Esophagus (tissue), 2 donors: ENCODE results near the gene ATP8A1. TPM values are rescaled to one million over a fixed set of nuclear protein-coding genes. Genes with fewer than 3 reads are reported as not detected.

ENCODE experiments used
- H3K27ac ChIP-seq, 2 donors: one replicate each; pipeline ENCODE4 v1.5.1; 2013; ENCODE audit warnings: low read depth in 2 of 2, mild to moderate bottlenecking in 2 of 2, inconsistent platforms in 1 of 2, low read length in 1 of 2, moderate library complexity in 1 of 2
- H3K27me3 ChIP-seq, 2 donors: one replicate each; pipeline ENCODE4 v1.6.1; 2013; ENCODE audit warnings: low read length in 2 of 2, control low read depth in 1 of 2, mild to moderate bottlenecking in 1 of 2; ENCODE audit not compliant: insufficient read depth in 2 of 2, control insufficient read depth in 1 of 2
- H3K36me3 ChIP-seq, 2 donors: one replicate each; pipeline ENCODE4 v1.6.1; 2013; ENCODE audit warnings: low read length in 1 of 2; ENCODE audit not compliant: control insufficient read depth in 2 of 2, insufficient read depth in 2 of 2
- H3K4me1 ChIP-seq, 2 donors: one replicate each; pipeline ENCODE4 v1.6.1; 2013; ENCODE audit warnings: low read length in 1 of 2; ENCODE audit not compliant: control insufficient read depth in 2 of 2, insufficient read depth in 2 of 2
- H3K4me3 ChIP-seq, 2 donors: one replicate each; pipeline ENCODE4 v1.5.1; 2013; ENCODE audit warnings: low read length in 2 of 2, mild to moderate bottlenecking in 2 of 2, low read depth in 1 of 2, moderate library complexity in 1 of 2
- H3K9me3 ChIP-seq, 2 donors: one replicate each; pipeline ENCODE4 v1.6.1; 2013; ENCODE audit warnings: mild to moderate bottlenecking in 2 of 2, low read depth in 1 of 2, low read length in 1 of 2, moderate library complexity in 1 of 2; ENCODE audit not compliant: control insufficient read depth in 2 of 2, insufficient read depth in 1 of 2
- WGBS, 2 donors: extraction: QIAGEN DNeasy Blood & Tissue Kit; methylation state at CpG; one replicate each; pipeline ENCODE4 v1.1.7; 2013; 5-methylcytosine and 5-hydroxymethylcytosine counted together
- polyA plus RNA-seq, 2 donors: library from polyadenylated mRNA; stranded (reverse); fragments of 200-250 nt; gene quantifications; one replicate each; pipeline ENCODE4 v1.2.3, GENCODE V29; 2013
- donor health status: healthy with polysubstance abuse.
- donor health status: Bipolar disorder and iron deficiency.

Gene ATP8A1
- polyA plus RNA-seq, 2 donors = 1.2 to 2.5 TPM

GRCh38 chr4:42364266-42365053 is 292.4 kb downstream of the ATP8A1 start:
- H3K27me3 ChIP-seq = no peaks in the 10 kb centered on the region
- H3K4me3 ChIP-seq = no peak overlapping the region
- H3K9me3 ChIP-seq = no peaks in the 10 kb centered on the region
- no peaks in the 10 kb centered on the region for H3K36me3 ChIP-seq
- H3K4me1 ChIP-seq = no peaks in the 10 kb centered on the region
- no peak overlapping the region for H3K27ac ChIP-seq

GRCh38 chr4:42363614-42364013 is 293.3 kb downstream of the ATP8A1 start:
- Histone ChIP-seq H3K36me3 (no peaks in the 10 kb centered on the region), H3K27ac (no peak overlapping the region), H3K4me3 (no peak overlapping the region), H3K4me1 (no peaks in the 10 kb centered on the region), H3K9me3 (no peaks in the 10 kb centered on the region), H3K27me3 (no peaks in the 10 kb centered on the region)
- 86 to 87% methylated on average over 3 of the region's 3 CpGs for WGBS, 2 donors

GRCh38 chr4:42362591-42362990 is 294.3 kb downstream of the ATP8A1 start:
- Histone ChIP-seq H3K4me3 (no peak overlapping the region), H3K27ac (no peak overlapping the region), H3K4me1 (no peaks in the 10 kb centered on the region), H3K36me3 (no peaks in the 10 kb centered on the region), H3K9me3 (no peaks in the 10 kb centered on the region), H3K27me3 (no peaks in the 10 kb centered on the region)
- 72 to 74% methylated on average over 3 of the region's 3 CpGs for WGBS, 2 donors

- Histone ChIP-seq H3K4me3 (no peak overlapping the region), H3K27ac (no peak overlapping the region), H3K4me1 (no peaks in the 10 kb centered on the region), H3K36me3 (no peaks in the 10 kb centered on the region), H3K27me3 (no peaks in the 10 kb centered on the region), H3K9me3 (no peaks in the 10 kb centered on the region)
- 78 to 86% methylated on average over 8 of the region's 8 CpGs for WGBS, 2 donors
These were observed 295.4 kb downstream of the ATP8A1 start for GRCh38 chr4:42361456-42361855.

- WGBS, 2 donors = 32 to 36% methylated on average over 2 of the region's 2 CpGs
- Histone ChIP-seq H3K4me3 (no peak overlapping the region), H3K9me3 (no peaks in the 10 kb centered on the region), H3K4me1 (no peaks in the 10 kb centered on the region), H3K36me3 (no peaks in the 10 kb centered on the region), H3K27me3 (no peaks in the 10 kb centered on the region), H3K27ac (no peak overlapping the region)
These were observed 296.6 kb downstream of the ATP8A1 start for GRCh38 chr4:42360256-42360669.

GRCh38 chr4:42359711-42360110 is 297.2 kb downstream of the ATP8A1 start:
- H3K4me1 ChIP-seq = no peaks in the 10 kb centered on the region

More at GRCh38 chr4:42359711-42360110, 297.2 kb downstream of the ATP8A1 start:
- Histone ChIP-seq H3K4me3 (no peak overlapping the region), H3K9me3 (no peaks in the 10 kb centered on the region), H3K36me3 (no peaks in the 10 kb centered on the region), H3K27ac (no peak overlapping the region), H3K27me3 (no peaks in the 10 kb centered on the region)
- 27 to 28% methylated on average over 5 of the region's 5 CpGs for WGBS, 2 donors

Other genes starting within 250 kb of the ATP8A1 start
- not detected for gene GRXCR1, start 235.6 kb upstream of the ATP8A1 start, polyA plus RNA-seq